TTC549 (cell line): ENCODE results near the gene ITCH.
"Not testable (repeated sequence)": the region's sequence is repeated elsewhere in the genome, so short reads cannot be mapped to it uniquely, and the experiment has no call there.

Experiments used
- FAIRE-seq: peaks from 2 replicates; lab custom pipeline; 2012; peaks lifted over from hg19 to GRCh38; lab: Jason Lieb, UNC

Gene ITCH

GRCh38 chr20:34382877-34383455 is 19.9 kb downstream of the ITCH start:
- not testable (repeated sequence) for FAIRE-seq

DNA sequence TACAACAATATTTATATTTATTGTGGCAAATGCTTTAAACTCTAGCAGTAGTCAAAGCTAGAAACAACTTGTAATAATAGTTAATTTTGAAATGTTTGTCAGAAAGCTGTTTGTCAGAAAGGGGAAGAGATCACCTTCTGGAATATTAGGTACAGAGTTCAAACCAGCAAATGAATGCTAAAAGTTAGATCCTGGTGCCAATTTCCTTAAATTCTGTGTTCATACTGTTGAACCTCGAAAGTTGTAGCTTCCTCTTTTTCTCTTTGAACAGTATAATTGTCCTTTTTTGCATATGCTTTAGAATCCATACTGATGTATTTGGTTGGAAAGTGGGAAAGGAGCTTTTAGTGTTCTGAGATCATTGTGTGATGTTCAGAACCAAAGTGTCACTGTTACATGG is 22.4 kb downstream of the ITCH start:
- no peak for FAIRE-seq

GRCh38 chr20:34388000-34388399 is 24.9 kb downstream of the ITCH start:
- FAIRE-seq, result no peak

GRCh38 chr20:34388678-34389077 is 25.6 kb downstream of the ITCH start:
- FAIRE-seq, result no peak

- no peak for FAIRE-seq
Measured at GRCh38 chr20:34389206-34389953, 26.3 kb downstream of the ITCH start.

- FAIRE-seq, result no peak
Measured at GRCh38 chr20:34389954-34390555, 27.0 kb downstream of the ITCH start.

DNA sequence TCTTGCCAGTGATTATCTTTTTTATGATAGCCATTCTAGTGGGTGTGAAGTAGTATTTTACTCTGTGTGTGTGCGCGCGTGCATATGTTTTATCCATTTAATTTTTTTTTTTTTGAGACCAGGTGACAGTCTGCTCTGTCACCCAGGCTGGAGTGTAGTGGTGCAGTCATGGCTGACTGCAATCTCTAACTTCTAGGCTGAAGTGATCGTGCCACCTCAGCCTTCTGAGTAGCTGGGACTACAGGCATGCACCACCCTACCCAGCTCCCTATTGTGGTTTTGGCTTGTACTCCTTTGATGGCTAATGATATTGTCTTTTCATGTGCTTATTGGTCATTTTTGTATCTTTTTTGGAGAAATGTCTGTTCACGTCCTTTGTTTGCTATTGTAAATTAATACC is 33.3 kb downstream of the ITCH start:
- FAIRE-seq, result no peak

DNA sequence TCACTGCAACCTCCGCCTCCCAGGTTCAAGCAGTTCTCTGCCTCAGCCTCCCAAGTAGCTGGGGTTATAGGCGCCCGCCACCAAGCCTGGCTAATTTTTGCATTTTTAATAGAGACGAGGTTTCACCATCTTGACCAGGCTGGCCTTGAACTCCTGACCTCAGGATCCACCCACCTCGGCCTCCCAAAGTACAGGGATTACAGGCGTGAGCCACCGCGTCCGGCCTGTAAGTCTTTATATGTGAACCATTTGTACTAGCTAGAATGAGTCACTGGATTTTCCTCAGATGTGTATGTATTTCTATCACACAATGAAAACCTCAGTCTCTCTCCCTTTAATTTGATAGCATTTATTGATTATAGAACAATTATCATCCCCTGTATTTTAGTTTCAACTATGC is 34.0 kb downstream of the ITCH start:
- FAIRE-seq, result no peak

DNA sequence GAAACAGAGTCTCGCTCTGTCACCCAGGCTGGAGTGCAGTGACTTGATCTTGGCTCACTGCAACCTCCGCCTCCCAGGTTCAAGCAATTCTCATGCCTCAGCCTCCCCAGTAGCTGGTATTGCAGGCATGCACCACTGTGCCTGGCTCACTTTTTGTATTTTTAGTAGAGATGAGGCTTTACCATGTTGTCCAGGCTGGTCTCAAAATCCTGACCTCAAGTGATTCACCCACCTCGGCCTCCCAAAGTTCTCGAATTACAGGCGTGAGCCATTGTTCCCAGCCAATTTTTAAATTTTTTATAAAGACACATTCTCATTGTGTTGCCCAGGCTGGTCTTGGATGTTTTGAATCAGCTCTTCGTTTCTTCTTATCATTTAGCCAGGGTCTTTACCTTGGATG is 37.7 kb downstream of the ITCH start:
- FAIRE-seq, result not testable (repeated sequence)

DNA sequence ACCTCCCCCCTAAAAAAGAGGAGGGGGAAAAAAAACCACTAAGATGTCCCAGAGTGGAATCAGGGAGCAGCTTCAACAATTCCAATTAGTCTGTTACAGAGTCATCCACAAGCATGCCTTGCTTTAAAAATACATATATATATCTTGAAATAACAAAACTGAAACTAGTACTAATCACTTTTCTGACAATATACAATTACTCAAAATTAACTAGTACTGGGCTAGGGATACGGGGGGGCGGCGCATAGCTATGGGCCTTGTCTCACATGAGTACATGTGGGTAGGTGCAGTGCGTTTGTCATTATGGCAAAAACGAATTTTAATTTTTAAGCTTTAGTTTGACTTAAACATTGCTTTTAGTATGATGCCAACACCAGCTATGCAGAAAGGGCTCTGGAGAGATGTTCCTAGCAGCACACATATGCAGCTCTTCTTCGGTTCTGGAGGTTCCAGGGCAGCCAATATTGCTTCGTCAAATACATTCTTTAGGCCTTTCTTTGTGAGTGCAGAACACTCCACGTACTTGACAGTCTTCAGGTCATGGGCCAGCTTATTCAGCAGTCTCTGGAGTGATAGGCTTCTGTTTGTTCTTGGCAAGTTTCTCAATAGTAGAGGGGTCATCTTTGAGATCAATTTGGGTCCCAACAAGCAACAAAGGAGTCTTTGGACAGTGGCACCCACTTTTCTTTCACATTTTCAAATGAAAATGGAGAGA is 38.8 kb downstream of the ITCH start:
- no peak for FAIRE-seq

DNA sequence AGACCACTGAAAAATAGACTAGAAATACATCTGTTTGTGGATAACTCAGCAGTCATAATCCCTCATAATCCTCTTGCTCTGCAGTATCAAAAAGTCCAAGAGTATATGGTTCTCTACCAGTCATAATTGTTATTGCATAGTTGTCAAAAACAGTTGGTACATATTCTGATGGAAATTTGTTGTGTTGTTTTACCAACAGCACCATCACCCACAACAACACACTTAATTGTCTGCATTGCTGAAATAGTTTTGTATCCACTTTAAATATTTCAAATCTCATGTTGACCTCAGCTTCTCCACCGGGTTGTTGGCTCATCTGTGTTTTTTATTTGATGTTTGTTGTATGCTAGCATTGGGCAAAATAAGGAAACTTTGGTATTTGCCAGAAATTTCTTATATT is 39.4 kb downstream of the ITCH start:
- no peak for FAIRE-seq

- no peak for FAIRE-seq
Measured at GRCh38 chr20:34403063-34403827, 40.2 kb downstream of the ITCH start.

- FAIRE-seq, result no peak
Measured at GRCh38 chr20:34403908-34404307, 40.8 kb downstream of the ITCH start.

DNA sequence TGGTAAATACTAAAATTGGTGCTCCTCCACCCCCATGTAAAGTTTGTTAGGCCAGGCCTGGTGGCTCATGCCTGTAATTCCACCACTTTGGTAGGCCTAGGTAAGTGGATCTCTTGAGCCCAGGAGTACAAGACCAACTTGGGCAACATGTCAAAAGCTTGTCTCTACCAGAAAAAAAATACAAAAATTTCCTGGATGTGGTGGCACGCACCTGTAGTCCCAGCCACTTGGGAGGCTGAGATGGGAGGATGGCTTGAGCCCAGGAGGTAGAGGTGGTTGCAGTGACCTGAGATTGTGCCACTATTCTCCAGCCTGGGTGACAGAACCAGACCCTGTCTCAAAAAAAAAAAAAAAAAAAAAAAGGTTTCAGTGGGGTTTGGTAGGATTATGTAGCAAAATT is 41.7 kb downstream of the ITCH start:
- FAIRE-seq, result no peak

DNA sequence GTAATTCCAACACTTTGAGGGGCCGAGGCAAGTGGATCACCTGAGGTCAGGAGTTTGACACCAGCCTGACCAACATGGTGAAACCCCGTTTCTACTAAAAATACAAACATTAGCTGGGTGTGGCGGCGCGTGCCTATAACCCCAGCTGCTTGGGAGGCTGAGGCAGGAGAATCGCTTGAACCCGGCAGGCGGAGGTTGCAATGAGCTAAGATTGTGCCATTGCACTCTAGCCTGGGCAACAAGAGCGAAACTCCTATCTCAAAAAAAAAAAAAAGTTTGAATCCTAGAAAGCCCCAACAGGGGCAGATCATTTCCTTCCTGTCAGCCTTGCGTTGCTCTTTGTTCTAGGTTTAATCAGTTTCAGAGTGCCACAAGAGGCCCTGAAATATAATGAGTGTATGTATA is 42.2 kb downstream of the ITCH start:
- FAIRE-seq, result not testable (repeated sequence)

DNA sequence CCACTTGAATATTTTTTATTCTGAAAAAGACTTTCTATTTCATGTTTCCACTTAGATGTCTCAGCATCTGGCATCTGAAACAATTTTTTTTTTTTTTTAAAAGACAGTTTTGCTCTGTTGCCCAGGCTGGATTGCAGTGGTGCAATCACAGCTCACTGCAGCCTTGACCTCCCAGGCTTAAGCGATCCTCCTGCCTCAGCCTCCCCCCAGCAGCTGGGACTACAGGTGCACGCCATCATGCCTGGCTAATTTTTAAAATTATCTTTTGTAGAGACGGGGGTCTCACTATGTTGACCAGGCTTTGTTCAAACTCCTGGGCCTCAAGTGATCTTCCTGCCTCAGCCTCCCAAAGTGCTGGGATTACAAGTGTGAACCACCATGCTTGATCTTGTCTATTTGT is 42.9 kb downstream of the ITCH start:
- FAIRE-seq, result not testable (repeated sequence)

GRCh38 chr20:34407962-34408474 is 44.9 kb downstream of the ITCH start:
- FAIRE-seq, result no peak

- no peak for FAIRE-seq
Measured at GRCh38 chr20:34410336-34410735, 47.3 kb downstream of the ITCH start.

GRCh38 chr20:34412453-34412852 is 49.4 kb downstream of the ITCH start:
- no peak for FAIRE-seq

DNA sequence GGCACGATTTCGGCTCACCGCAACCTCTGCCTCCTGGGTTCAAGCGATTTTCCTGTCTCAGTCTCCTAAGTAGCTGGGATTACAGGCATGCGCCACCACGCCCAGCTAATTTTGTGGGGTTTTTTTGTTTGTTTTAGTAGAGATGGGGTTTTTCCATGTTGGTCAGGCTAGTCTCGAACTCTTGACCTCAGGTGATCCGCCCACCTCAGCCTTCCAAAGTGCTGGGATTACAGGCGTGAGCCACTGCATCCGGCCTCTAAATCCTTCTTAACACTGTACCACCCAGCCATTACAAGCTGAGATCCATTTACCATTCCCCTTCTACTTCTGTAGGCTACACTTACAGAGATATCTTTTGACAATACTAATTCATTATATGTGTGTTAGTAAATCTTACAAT is 51.5 kb downstream of the ITCH start:
- FAIRE-seq, result not testable (repeated sequence)

DNA sequence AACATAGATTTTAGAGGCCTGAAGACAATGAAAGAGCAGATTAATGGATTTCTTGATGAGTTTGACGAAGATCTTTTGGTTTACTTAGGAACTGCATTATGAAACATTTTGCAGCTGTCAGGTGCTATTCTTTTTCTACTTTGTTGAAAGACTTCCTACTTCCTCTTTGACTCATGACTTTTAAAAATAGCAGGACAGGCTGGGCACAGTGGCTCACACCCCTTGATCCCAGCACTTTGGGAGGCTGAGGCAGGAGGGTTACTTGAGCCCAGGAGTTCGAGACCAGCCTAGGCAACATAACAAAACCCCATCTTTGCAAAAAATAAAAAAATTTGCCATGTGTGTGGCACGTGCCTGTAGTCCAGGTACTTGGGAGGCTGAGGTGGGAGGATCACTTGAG is 52.0 kb downstream of the ITCH start:
- FAIRE-seq, result no peak

DNA sequence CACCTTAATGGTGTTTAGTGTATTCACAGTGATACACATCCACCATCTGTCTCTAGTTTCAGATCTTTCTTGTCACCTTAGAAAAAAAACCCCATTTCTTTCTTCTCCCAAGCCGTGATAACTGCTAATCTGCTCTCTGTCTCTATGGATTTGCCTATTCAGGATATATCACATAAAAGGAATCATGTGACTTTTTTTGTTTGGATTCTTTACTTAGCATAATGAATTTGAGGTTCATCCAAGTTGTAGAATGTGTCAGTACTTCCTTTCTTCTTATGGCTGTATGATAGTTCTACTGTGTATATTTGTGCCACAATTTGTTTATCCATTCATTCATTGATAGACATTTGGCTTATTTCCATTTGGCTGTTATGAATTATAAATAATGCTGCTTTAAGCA is 57.1 kb downstream of the ITCH start:
- FAIRE-seq, result no peak
